K562 (cell line): ENCODE measurements around the gene COMTD1. TPM values are rescaled to one million over a fixed set of nuclear protein-coding genes. Genes with fewer than 3 reads are reported as not detected.
A peak's percentile ranks its signal among the peaks of the same experiment; 100 is the strongest.

Experiments used
- CC2D1A ChIP-seq: fragments of 450-650 bp; IDR thresholded peaks from 2 replicates; pipeline ENCODE4 v1.6.1; 2017; ENCODE audit warnings: mild to moderate bottlenecking
- CHCHD3 ChIP-seq: fragments of 250-450 bp; sonication (Bioruptor Pico); IDR thresholded peaks from 2 replicates; pipeline ENCODE4 v2.1.2; 2022; ENCODE audit warnings: mild to moderate bottlenecking
- FOXJ3 ChIP-seq: sonication (generic); formaldehyde crosslinking; IDR thresholded peaks from 2 replicates; pipeline ENCODE4 v1.4.0; 2020; ENCODE audit warnings: mild to moderate bottlenecking, missing genetic modification reagents
- HMBOX1 ChIP-seq: sonication (generic); IDR thresholded peaks from 2 replicates; pipeline ENCODE4 v1.6.1; 2016
- HOXB6 ChIP-seq: fragments of 250-450 bp; sonication (Bioruptor Pico); IDR thresholded peaks from 2 replicates; pipeline ENCODE4 v1.5.1; 2022; ENCODE audit warnings: mild to moderate bottlenecking, borderline replicate concordance
- LCOR ChIP-seq: sonication (generic); formaldehyde crosslinking; IDR thresholded peaks from 2 replicates; pipeline ENCODE4 v1.8.0; 2022; ENCODE audit warnings: mild to moderate bottlenecking, missing genetic modification reagents
- POLR2H ChIP-seq: IDR thresholded peaks from 2 replicates; pipeline ENCODE4 v1.6.1; 2016; ENCODE audit warnings: missing genetic modification characterization, low read depth, mild to moderate bottlenecking, control low read depth, missing compliant biosample characterization, moderate library complexity
- REST ChIP-seq, 2 experiments: fragments of 450-650 bp; formaldehyde crosslinking in 1 of 2; IDR thresholded peaks; 2 replicates each; pipeline versions ENCODE4 v1.4.0 to v1.6.1; 2014 to 2020; ENCODE audit warnings: mild to moderate bottlenecking in 2 of 2, borderline replicate concordance in 1 of 2, low read depth in 1 of 2
- SNAPC5 ChIP-seq: fragments of 250-450 bp; sonication (Bioruptor Pico); IDR thresholded peaks from 2 replicates; pipeline ENCODE4 v1.8.0; 2021; ENCODE audit warnings: moderate library complexity, mild to moderate bottlenecking, inconsistent platforms
- U2AF2 ChIP-seq: fragments of 200-400 bp; formaldehyde crosslinking; optimal IDR thresholded peaks from 2 replicates; pipeline ENCODE3; 2017; ENCODE audit warnings: low read depth, mild to moderate bottlenecking, low read length
- ZNF175 ChIP-seq: fragments of 200-800 bp; sonication (Bioruptor generic); IDR thresholded peaks from 2 replicates; pipeline ENCODE4 v1.6.1; 2016; ENCODE audit warnings: low read depth, mild to moderate bottlenecking, missing genetic modification characterization, missing compliant biosample characterization
- ZNF354B ChIP-seq: fragments of 250-450 bp; sonication (Bioruptor Pico); IDR thresholded peaks from 2 replicates; pipeline ENCODE4 v1.4.0; 2020
- ZNF76 ChIP-seq: fragments of 250-450 bp; sonication (Bioruptor Pico); IDR thresholded peaks from 2 replicates; pipeline ENCODE4 v1.4.0; 2020; ENCODE audit warnings: mild to moderate bottlenecking, moderate library complexity, borderline replicate concordance
- polyA plus RNA-seq, 8 experiments: library from polyadenylated mRNA; depleted of rRNA in 4 of 8; stranded (reverse) in 5 of 8; unstranded in 3 of 8; fragments of >200 nt; fragmentation: Nextera tagmentation in 2 of 8; fragmentation: Illumina TruSeq in 1 of 8; extraction: Ambion mirVana in 2 of 8; extraction: Trizol in 1 of 8; gene quantifications; 2 replicates each; pipeline versions ENCODE4 v1.2.1 to v1.2.3, GENCODE V29; 2011 to 2014; ENCODE audit warnings: inconsistent platforms in 1 of 8, missing spikeins in 1 of 8
- total RNA-seq, 7 experiments: library from RNA; depleted of rRNA in 6 of 7; stranded (reverse); fragments of >200 nt in 6 of 7; fragmentation: Illumina TruSeq in 2 of 7; extraction: Trizol in 2 of 7; gene quantifications; 2 replicates each; pipeline versions ENCODE4 v1.2.1 to v1.2.3, GENCODE V29; 2011 to 2021; ENCODE audit warnings: low replicate concordance in 1 of 7
- TF ChIP-seq, protein P1 (sequence below): fragments of 450-650 bp; formaldehyde crosslinking; conservative IDR thresholded peaks from 2 replicates; pipeline ENCODE4 v1.4.0; 2022; ENCODE audit warnings: mild to moderate bottlenecking, missing genetic modification characterization
- TF ChIP-seq, protein P2 (sequence below): fragments of 200-400 bp; formaldehyde crosslinking; IDR thresholded peaks from 2 replicates; pipeline ENCODE4 v1.6.1; 2017; ENCODE audit warnings: mild to moderate bottlenecking, low read depth, low read length, moderate library complexity

The COMTD1 gene
- total and polyA plus RNA-seq, 9 of the 15 experiments (the other 6 are each of a cell fraction or from before 2014, with no cell fraction given), result 0.41 to 112 (median 13.7) TPM

DNA sequence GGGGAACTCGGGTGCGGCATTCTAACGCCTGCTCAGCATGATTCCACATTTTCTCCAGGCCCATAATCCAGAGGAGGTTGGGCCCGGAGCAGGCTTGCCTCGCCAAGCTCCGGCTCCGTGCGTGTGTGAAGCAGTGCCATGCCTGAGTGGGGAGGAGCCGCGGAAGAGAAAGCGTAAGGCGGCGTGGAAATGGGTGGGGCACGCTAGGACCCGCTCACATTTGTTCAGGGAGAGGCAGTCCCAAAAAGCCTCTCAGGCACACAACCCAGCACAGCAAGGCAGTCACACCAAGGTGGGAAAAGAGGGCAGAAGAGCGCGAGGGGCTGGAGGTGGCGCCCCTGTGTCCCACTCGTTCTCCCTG, 25.9 kb downstream of the COMTD1 start (continued):
- TF ChIP-seq, protein P1, sequence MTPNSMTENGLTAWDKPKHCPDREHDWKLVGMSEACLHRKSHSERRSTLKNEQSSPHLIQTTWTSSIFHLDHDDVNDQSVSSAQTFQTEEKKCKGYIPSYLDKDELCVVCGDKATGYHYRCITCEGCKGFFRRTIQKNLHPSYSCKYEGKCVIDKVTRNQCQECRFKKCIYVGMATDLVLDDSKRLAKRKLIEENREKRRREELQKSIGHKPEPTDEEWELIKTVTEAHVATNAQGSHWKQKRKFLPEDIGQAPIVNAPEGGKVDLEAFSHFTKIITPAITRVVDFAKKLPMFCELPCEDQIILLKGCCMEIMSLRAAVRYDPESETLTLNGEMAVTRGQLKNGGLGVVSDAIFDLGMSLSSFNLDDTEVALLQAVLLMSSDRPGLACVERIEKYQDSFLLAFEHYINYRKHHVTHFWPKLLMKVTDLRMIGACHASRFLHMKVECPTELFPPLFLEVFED, result no peak
- no peak; the same call in 1 of the 2 replicates for TF ChIP-seq HMBOX1
- TF ChIP-seq POLR2H (tag), result no peak
- no peak for TF ChIP-seq FOXJ3 (CRISPR knock-in tag)
- TF ChIP-seq U2AF2, result no peak
- TF ChIP-seq REST (IDR thresholded peaks at IDR 0.05; ENCODE audit: borderline replicate concordance), result no peak
- 0 out of 2 replicates have a peak, but pooled peaks have one; percentile 22 for TF ChIP-seq REST (CRISPR knock-in tag; IDR thresholded peaks at IDR 0.05; ENCODE audit: low read depth)
- TF ChIP-seq, protein P2, sequence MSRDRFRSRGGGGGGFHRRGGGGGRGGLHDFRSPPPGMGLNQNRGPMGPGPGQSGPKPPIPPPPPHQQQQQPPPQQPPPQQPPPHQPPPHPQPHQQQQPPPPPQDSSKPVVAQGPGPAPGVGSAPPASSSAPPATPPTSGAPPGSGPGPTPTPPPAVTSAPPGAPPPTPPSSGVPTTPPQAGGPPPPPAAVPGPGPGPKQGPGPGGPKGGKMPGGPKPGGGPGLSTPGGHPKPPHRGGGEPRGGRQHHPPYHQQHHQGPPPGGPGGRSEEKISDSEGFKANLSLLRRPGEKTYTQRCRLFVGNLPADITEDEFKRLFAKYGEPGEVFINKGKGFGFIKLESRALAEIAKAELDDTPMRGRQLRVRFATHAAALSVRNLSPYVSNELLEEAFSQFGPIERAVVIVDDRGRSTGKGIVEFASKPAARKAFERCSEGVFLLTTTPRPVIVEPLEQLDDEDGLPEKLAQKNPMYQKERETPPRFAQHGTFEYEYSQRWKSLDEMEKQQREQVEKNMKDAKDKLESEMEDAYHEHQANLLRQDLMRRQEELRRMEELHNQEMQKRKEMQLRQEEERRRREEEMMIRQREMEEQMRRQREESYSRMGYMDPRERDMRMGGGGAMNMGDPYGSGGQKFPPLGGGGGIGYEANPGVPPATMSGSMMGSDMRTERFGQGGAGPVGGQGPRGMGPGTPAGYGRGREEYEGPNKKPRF, result no peak
- no peak for TF ChIP-seq CHCHD3 (CRISPR knock-in tag)
- no peak for TF ChIP-seq ZNF354B
- TF ChIP-seq CC2D1A, result no peak
- TF ChIP-seq LCOR, result 0 out of 2 replicates have a peak, but pooled peaks have one; percentile 79
- no peak for TF ChIP-seq SNAPC5 (CRISPR knock-in tag)
- TF ChIP-seq ZNF76 (CRISPR knock-in tag), result no peak
- no peak for TF ChIP-seq HOXB6 (CRISPR knock-in tag)
- peak; percentile 5; the same call in 1 of the 2 replicates for TF ChIP-seq ZNF175
